ENCODE results near the gene MXRA8.

DNA sequence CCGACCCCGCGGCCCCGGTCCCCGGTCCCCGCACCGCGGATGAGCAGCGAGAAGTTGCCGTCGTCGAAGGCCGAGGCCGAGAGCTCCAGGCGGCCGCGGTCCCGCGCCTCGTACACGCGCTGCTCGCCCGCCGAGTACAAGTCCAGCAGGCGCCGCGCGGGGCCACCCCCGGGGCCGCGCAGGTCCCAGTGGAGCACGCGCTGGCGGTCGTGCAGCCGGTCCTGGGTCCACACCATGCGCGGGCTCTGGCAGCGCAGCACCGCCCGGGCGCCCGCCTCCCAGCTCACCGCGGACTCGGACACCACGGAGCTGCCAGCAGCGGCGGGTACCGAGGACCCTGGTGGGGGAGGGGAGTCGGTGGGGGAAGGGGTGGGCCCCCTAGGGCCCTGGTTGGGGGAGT is 2.9 kb downstream of the MXRA8 start:
- TF ChIP-seq SUZ12 (IDR thresholded peaks at IDR 0.05; ENCODE audit: extremely low read depth, insufficient read depth, insufficient read length) = no peak
- no peak for TF ChIP-seq YY1 (IDR thresholded peaks at IDR 0.05; ENCODE audit: insufficient read depth, insufficient read length)

Data from NT2/D1 (cell line).